Mesodermal cell (in vitro differentiated cells): ENCODE results near the gene TDRKH.
"Not testable (repeated sequence)": the region's sequence is repeated elsewhere in the genome, so short reads cannot be mapped to it uniquely, and the experiment has no call there.

Experiments used
- H3K27ac ChIP-seq: 2 replicates; pipeline ENCODE4 v1.7.0; 2013; ENCODE audit warnings: mild to moderate bottlenecking, low read depth, low read length, moderate library complexity; ENCODE audit not compliant: severe bottlenecking
- H3K36me3 ChIP-seq: 2 replicates; pipeline ENCODE4 v1.7.1; 2013; ENCODE audit warnings: mild to moderate bottlenecking, low read length, moderate library complexity; ENCODE audit not compliant: control insufficient read depth, insufficient read depth
- H3K4me1 ChIP-seq: one replicate; pipeline ENCODE4 v1.7.1; 2013; ENCODE audit warnings: mild to moderate bottlenecking, low read length; ENCODE audit not compliant: insufficient read depth, control insufficient read depth, poor library complexity, severe bottlenecking
- H3K4me3 ChIP-seq: 2 replicates; pipeline ENCODE4 v1.7.0; 2013; ENCODE audit warnings: low read length, control low read depth, mild to moderate bottlenecking; ENCODE audit not compliant: insufficient read depth, poor library complexity, severe bottlenecking; ENCODE audit errors: extremely low read depth
- H3K9me3 ChIP-seq: 2 replicates; pipeline ENCODE4 v1.7.1; 2013; ENCODE audit warnings: mild to moderate bottlenecking, low read length, moderate library complexity; ENCODE audit not compliant: control insufficient read depth
- WGBS, 2 experiments: methylation state at CpG; one replicate each; pipeline ENCODE4 v1.1.5; 2013; ENCODE audit warnings: missing lambda C conversion rate in 2 of 2; ENCODE audit not compliant: insufficient coverage in 2 of 2; 5-methylcytosine and 5-hydroxymethylcytosine counted together

TDRKH gene

DNA sequence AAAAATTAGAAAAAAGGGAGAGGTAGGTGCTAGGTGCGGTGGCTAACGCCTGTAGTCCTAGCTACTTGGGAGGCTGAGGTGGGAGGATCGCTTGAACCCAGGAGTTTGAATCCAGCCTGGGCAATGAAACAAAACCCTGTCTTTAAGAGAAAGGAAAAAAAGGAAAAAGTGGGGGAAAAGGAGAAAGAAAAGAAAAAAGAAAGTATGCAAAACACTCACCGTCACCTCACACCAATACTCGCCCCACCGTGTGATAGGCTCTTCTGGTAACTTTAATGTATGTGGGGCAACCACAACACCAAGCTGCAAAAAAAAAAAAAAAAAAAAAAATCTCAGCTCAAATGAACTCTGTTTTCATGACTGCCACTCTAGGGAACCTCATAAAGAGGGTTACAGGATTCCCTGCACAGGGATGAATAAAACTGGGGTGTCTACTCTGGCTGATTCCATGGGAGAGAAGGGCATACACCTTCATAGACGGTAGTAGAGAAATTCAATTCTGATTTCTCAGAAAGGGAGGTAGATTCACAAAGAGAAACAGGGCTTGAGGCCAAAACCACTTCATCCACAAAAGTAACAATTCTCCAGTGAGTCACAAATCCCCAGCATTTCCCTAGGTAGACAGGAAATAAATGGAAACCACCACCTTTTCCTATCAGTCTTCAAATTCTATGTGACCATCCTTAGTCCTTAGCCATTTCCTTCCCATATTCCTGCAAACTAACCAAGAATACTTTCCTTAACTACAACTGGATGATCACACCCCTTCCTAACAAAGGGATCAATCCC is 29.5 kb downstream of the TDRKH start:
- peaks cover 41% of the 10 kb centered on the region for H3K36me3 ChIP-seq
- no peak overlapping the region for H3K4me3 ChIP-seq
- 83 to 90% methylated on average over 3 of the region's 7 CpGs for WGBS, 2 experiments
- peaks cover 7% of the 10 kb centered on the region for H3K4me1 ChIP-seq
- H3K27ac ChIP-seq, result no peak overlapping the region
- no peaks in the 10 kb centered on the region for H3K9me3 ChIP-seq

DNA sequence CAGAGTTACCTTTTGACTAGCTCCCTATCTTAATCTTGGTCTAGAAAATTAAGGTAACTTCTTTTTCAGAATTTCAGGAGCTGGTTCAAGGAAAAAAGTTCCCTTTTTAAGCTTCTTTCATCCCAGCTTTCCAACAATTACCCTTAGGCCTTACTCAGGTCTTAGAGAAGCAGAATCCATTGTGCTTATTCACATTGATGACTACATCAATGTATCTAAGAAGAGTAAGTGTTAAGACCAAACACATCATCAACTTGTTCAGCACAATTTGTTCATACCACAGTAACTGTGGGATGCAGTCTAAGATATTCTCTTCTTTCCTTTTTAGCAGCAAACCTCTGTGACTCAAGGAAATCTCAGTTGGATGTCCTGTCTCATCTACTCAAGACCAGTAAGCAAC is 31.1 kb downstream of the TDRKH start:
- H3K9me3 ChIP-seq, result no peaks in the 10 kb centered on the region
- H3K36me3 ChIP-seq, result peaks cover 41% of the 10 kb centered on the region
- peaks cover 7% of the 10 kb centered on the region for H3K4me1 ChIP-seq
- H3K27ac ChIP-seq, result no peak overlapping the region
- no peak overlapping the region for H3K4me3 ChIP-seq

DNA sequence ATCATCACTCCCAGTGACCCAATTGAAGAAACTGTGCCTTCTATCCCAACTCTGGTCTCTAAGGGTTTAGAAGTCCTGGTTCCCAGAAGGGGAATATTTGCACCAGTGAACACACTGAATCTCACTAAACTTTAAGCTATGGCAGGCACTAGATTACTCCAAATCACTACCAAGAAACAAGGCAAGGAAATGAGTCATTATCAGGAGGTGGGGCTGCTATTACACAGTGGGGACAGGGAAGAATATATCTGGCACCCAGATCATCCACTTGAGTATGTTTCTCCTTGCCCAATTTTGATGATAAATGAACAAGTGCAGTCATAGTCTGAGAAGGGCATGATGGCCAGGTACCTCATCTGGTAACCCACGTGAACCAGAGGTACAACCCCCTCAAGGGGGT is 34.0 kb downstream of the TDRKH start:
- H3K9me3 ChIP-seq, result no peaks in the 10 kb centered on the region
- peaks cover 30% of the 10 kb centered on the region for H3K36me3 ChIP-seq
- H3K4me3 ChIP-seq, result no peak overlapping the region
- H3K4me1 ChIP-seq, result no peaks in the 10 kb centered on the region
- 100% methylated on average over 1 of the region's 1 CpG for WGBS, 2 experiments
- no peak overlapping the region for H3K27ac ChIP-seq

DNA sequence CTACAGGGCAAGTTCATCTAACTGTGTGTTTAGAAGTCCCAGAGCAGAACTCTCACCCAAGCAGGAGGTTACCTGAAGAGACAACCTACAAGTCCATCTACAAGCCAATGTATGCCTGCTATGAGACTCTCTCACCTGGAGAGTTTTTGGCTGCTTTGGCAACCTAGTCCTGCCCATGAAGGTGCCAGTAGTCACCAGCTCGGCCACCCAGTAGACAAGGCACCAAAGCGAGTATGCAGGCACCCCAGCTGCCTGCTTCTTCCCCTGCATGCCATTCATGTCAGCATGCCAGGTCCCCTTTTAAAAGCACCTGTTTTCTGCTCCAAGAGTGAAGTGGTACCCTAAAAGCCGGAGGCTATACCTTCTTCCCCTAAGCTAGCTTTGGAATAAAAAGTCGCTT is 48.8 kb downstream of the TDRKH start:
- WGBS, 2 experiments, result 88 to 90% methylated on average over 2 to 3 of the region's 4 CpGs
- Histone ChIP-seq H3K36me3 (no peaks in the 10 kb centered on the region), H3K4me3 (no peak overlapping the region), H3K27ac (no peak overlapping the region), H3K9me3 (peaks cover 20% of the 10 kb centered on the region), H3K4me1 (no peaks in the 10 kb centered on the region)

DNA sequence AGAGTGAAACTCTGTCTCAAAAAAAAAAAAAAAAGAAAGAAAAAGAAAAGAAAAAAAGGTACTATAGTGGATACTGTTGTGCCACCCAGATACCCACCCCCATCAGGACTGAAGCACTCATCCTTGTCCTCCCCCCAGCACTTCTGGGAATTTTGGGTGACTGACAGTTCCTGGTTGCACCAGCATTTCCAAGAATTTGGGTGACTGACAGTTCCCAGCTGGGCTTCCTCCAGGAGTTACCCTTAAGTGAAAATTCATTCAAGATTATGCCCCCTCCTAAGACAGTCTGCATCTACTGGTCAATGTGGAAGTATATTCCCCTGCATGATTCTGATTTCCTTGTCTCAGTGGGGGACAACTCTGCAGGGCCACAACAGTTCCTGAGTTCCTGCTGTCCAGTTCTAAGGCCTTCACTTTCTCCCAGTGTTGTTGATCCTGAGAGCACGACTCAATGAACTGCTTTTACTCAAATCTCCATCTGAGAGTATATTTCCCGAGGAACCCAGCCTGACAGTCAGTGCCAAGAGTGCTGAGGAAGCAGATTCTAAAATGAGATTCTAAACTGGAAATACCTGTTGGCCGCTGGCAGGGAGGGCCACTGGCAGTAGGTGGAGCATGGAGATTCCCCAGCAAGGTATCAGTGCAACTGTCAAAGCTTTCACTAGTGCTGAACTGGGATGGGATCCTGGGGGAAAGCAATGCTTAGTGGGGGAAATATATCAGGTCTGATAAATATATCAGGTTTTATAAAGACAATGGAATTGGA is 50.5 kb downstream of the TDRKH start:
- Histone ChIP-seq H3K36me3 (no peaks in the 10 kb centered on the region), H3K27ac (no peak overlapping the region), H3K9me3 (peaks cover 20% of the 10 kb centered on the region), H3K4me3 (no peak overlapping the region), H3K4me1 (no peaks in the 10 kb centered on the region)
- 79 to 93% methylated on average over 1 to 2 of the region's 3 CpGs for WGBS, 2 experiments

DNA sequence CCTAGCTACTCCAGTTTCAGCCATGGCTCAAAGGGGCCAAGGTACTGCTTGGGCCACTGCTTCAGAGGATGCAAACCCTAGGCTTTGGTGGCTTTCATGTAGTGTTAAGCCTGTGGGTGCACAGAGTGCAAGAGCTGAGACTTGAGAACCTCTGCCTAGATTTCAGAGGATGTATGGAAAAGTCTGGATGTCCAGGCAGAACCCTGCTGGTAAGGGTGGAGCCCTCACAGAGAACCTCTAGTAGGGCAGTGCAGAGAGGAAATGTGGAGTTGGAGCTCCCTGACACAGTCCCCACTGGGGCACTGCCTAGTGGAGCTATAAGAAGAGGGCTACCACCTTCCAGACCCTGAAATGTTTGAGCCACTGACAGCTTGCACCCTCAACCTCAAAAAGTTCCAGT is 52.8 kb downstream of the TDRKH start:
- Histone ChIP-seq H3K36me3 (no peaks in the 10 kb centered on the region), H3K4me1 (no peaks in the 10 kb centered on the region), H3K27ac (no peak overlapping the region), H3K9me3 (peaks cover 20% of the 10 kb centered on the region), H3K4me3 (no peak overlapping the region)

DNA sequence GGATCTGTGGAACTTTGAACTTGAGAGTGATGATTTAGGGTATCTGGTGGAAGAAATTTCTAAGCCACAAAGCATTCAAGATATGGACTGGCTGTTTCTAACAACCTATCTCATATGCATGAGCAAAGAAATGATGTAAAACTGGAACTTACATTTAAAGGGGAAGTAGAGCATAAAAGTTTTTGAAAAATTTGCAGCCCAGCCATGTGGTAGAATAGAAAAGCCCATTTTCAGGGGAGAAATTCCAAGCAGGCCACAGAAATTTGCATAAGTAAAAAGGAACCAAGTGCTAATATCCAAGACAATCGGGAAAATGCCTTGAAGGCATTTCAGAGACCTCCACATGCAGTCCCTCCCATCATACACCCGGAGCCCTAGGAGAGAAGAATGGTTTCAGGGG is 53.3 kb downstream of the TDRKH start:
- Histone ChIP-seq H3K36me3 (no peaks in the 10 kb centered on the region), H3K4me1 (no peaks in the 10 kb centered on the region), H3K9me3 (peaks cover 20% of the 10 kb centered on the region), H3K27ac (no peak overlapping the region), H3K4me3 (no peak overlapping the region)
- 58 to 100% methylated on average over 1 to 2 of the region's 2 CpGs for WGBS, 2 experiments

DNA sequence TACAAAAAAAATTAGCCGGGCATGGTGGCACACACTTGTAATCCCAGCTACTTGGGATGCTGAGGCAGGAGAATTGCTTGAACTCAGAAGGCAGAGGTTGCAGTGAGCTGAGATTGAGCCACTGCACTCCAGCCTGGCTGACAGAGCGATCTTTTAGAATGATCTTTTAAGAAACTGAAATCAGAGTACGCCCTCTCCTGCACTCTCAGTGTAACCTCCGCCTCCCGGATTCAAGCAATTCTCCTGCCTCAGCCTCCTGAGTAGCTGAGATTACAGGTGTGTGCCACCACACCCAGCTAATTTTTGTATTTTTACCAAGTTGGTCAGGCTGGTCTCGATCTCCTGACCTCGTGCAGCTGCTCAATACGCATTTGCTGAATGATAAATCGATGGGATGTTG is 56.3 kb downstream of the TDRKH start:
- H3K4me3 ChIP-seq, H3K4me1 ChIP-seq, H3K36me3 ChIP-seq, H3K27ac ChIP-seq: not testable (repeated sequence)
- H3K9me3 ChIP-seq, result peaks cover 20% of the 10 kb centered on the region
- WGBS, 2 experiments, result 87 to 93% methylated on average over 6 to 9 of the region's 9 CpGs

DNA sequence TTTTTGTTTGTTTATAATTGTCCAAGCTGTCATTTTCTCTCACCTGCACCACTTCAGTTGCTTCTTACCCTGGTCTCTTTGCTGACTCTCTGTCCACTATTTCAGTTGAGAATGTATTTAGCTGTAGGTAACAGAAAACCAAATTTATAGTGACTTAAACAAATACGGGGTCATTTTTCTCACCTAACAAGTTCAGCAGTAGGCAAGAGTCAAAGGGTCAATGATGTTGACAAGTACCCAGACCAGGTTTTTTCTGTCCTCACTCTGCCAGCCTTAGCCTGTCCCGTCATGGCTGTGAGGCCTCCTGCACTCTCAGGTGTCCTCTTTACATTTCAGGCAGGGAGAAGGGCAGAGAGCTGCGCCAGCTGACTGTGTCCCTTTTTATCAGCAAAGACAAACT is 57.2 kb downstream of the TDRKH start:
- H3K27ac ChIP-seq, result no peak overlapping the region
- H3K4me3 ChIP-seq, result no peak overlapping the region
- H3K4me1 ChIP-seq, result peaks cover 10% of the 10 kb centered on the region
- 80 to 87% methylated on average over 3 of the region's 3 CpGs for WGBS, 2 experiments
- no peaks in the 10 kb centered on the region for H3K36me3 ChIP-seq
- H3K9me3 ChIP-seq, result peaks cover 12% of the 10 kb centered on the region

DNA sequence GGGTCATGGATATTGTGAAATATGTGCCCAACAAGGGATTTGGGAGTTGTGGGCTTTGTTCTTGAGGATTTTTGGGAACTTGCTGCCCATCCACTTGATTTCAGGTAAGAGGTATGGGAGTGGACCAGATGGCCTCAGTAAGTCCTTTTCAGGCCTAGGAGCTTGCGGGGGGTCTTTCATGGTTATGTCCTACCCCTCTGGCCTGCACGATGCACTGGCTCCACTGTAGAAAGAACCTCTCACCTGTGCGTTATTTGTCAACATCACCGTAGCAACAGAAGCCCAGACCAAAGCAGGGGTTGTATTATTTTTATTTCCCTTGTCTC is 60.4 kb downstream of the TDRKH start:
- no peaks in the 10 kb centered on the region for H3K36me3 ChIP-seq
- H3K9me3 ChIP-seq, result no peaks in the 10 kb centered on the region
- 88 to 93% methylated on average over 3 of the region's 4 CpGs for WGBS, 2 experiments
- peaks cover 13% of the 10 kb centered on the region for H3K4me1 ChIP-seq
- H3K4me3 ChIP-seq, result no peak overlapping the region
- no peak overlapping the region for H3K27ac ChIP-seq
